ENCODE data around the gene TMEM184B. TPM values are rescaled to one million over a fixed set of nuclear protein-coding genes. Genes with fewer than 3 reads are reported as not detected.
A peak's percentile ranks its signal among the peaks of the same experiment; 100 is the strongest.

The TMEM184B gene
- total RNA-seq, 1 experiment from 2014 or later, result 54.2 TPM

DNA sequence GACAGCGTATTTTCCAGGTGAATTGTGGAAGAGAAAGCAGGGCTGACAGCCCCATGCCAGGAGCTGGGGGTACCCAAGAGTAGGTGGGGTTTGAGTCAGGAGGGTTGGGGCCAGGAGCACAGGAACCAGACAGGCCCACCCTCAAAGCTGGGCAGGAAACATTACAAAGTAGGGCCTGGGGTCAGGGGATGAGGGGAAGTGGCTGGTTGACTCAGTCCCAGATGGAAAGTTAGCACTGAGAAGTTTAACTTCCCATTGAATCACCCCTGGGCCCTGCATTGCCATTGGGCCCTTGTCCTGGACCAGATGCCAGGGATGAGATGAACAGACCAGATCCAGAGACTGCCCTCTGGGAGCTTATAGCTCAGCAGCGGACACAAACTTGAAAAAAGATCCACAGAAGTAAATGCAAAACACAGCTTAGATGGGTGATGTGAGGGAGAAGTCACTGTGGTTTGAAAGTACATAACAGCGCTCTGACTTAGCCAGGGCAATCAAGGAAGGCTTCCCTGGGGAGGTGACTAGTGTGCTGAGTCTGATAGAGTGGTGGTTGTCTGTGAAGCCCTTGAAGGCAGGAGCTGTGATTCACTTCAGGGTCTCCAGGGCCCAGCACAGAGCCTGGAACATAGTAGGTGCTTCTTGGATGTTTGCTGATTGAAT is 68.8 kb downstream of the TMEM184B start:
- H3K4me3 ChIP-seq (ENCODE audit: low read depth in 2 of 2, low read length in 2 of 2), result peak overlapping the region in 1 of 2 experiments; percentile 93; a peak in 2 of 4 replicates
- ChIA-PET POLR2A (interaction anchor here (0.5 kb wide), 2 partner anchors 55 to 62 kb away, joined by 4 read pairs; no protein-coding TSS in a partner anchor), CTCF (no interaction called here)
- TSS peak; percentile 69 for BruUV-seq (replicated peaks)
- H3K27me3 ChIP-seq (ENCODE audit: control insufficient read depth, insufficient read depth, low read length), result no peaks in the 10 kb centered on the region
- intact Hi-C loops (cut with micrococcal nuclease; ENCODE audit: unreplicated experiment) (no loop called here), in situ Hi-C loops (cut with HindIII; ENCODE audit: low pct_unique_long_range_greater_than_20kb, low sequenced_read_pairs) (no loop called here)
- TF ChIP-seq POLR2AphosphoS5 (IDR thresholded peaks at IDR 0.05; ENCODE audit: low read depth, low read length) (no peak), TCF7L2 (IDR thresholded peaks at IDR 0.05; ENCODE audit: low read depth, low read length) (no peak), SIN3A (IDR thresholded peaks at IDR 0.05; ENCODE audit: borderline replicate concordance, insufficient read depth, low read depth, low read length) (no peak)
- TF ChIP-seq, protein P1, sequence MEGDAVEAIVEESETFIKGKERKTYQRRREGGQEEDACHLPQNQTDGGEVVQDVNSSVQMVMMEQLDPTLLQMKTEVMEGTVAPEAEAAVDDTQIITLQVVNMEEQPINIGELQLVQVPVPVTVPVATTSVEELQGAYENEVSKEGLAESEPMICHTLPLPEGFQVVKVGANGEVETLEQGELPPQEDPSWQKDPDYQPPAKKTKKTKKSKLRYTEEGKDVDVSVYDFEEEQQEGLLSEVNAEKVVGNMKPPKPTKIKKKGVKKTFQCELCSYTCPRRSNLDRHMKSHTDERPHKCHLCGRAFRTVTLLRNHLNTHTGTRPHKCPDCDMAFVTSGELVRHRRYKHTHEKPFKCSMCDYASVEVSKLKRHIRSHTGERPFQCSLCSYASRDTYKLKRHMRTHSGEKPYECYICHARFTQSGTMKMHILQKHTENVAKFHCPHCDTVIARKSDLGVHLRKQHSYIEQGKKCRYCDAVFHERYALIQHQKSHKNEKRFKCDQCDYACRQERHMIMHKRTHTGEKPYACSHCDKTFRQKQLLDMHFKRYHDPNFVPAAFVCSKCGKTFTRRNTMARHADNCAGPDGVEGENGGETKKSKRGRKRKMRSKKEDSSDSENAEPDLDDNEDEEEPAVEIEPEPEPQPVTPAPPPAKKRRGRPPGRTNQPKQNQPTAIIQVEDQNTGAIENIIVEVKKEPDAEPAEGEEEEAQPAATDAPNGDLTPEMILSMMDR (IDR thresholded peaks at IDR 0.05), result no peak
- TF ChIP-seq, protein P2, sequence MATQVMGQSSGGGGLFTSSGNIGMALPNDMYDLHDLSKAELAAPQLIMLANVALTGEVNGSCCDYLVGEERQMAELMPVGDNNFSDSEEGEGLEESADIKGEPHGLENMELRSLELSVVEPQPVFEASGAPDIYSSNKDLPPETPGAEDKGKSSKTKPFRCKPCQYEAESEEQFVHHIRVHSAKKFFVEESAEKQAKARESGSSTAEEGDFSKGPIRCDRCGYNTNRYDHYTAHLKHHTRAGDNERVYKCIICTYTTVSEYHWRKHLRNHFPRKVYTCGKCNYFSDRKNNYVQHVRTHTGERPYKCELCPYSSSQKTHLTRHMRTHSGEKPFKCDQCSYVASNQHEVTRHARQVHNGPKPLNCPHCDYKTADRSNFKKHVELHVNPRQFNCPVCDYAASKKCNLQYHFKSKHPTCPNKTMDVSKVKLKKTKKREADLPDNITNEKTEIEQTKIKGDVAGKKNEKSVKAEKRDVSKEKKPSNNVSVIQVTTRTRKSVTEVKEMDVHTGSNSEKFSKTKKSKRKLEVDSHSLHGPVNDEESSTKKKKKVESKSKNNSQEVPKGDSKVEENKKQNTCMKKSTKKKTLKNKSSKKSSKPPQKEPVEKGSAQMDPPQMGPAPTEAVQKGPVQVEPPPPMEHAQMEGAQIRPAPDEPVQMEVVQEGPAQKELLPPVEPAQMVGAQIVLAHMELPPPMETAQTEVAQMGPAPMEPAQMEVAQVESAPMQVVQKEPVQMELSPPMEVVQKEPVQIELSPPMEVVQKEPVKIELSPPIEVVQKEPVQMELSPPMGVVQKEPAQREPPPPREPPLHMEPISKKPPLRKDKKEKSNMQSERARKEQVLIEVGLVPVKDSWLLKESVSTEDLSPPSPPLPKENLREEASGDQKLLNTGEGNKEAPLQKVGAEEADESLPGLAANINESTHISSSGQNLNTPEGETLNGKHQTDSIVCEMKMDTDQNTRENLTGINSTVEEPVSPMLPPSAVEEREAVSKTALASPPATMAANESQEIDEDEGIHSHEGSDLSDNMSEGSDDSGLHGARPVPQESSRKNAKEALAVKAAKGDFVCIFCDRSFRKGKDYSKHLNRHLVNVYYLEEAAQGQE (IDR thresholded peaks at IDR 0.05; ENCODE audit: insufficient read depth in 1 of 2, low read depth in 2 of 2, low read length in 1 of 2), result no peak
- H3K4me1 ChIP-seq (ENCODE audit: control insufficient read depth, insufficient read depth, low read length), result no peaks in the 10 kb centered on the region; the same call in 1 of the 2 replicates
- ATAC-seq (no peak), DNase-seq (ENCODE audit: low read depth, low spot score) (no peak)
- no peak overlapping the region for H3K27ac ChIP-seq (ENCODE audit: low read length)
- H3K9me3 ChIP-seq (ENCODE audit: control insufficient read depth, insufficient read depth, low read depth, low read length), result no peaks in the 10 kb centered on the region
- H3K36me3 ChIP-seq (ENCODE audit: control insufficient read depth, insufficient read depth, low read length), result no peaks in the 10 kb centered on the region; the same call in 1 of the 2 replicates

DNA sequence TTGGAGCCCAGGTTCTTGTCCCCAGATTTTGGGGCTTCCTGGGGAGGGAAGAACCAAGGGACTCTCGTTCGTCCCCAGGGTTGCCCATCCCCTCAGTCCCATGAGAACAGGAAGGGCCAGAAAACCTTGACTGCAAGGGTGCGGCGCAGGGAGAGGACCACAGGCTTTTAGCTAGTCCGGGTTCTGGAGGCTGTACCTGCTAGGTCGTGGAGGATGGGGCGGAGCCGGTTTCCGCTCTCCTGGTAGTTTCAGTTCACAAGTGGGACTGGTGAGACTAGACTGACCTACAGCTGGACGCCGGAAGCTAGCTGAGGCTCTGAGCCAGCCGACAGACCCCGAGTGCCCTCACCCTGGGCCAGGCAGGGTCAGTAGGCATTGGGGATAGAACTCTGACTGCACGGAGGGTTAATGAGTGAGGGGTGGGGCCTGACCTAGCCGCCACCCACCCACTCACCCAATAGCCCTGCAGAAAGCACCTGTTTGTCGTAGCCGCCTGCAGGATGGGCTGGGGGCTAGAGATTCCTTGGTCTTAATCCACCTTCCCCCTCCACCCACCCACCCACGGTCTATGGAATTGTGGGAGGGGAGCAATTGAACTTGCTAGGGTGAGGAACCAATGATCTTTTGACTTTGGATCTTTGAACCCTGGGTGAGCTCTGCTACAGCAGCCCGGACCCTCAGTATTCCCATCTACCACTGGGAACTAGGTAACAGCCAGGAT is 69.6 kb downstream of the TMEM184B start:
- Histone ChIP-seq H3K36me3 (ENCODE audit: control insufficient read depth, insufficient read depth, low read length) (no peaks in the 10 kb centered on the region; the same call in 1 of the 2 replicates), H3K4me1 (ENCODE audit: control insufficient read depth, insufficient read depth, low read length) (no peaks in the 10 kb centered on the region; the same call in 1 of the 2 replicates), H3K27ac (ENCODE audit: low read length) (peak overlapping the region; percentile 52; the same call in 1 of the 2 replicates), H3K9me3 (ENCODE audit: control insufficient read depth, insufficient read depth, low read depth, low read length) (no peaks in the 10 kb centered on the region), H3K4me3 (ENCODE audit: low read depth in 2 of 2, low read length in 2 of 2) (peak overlapping the region; percentile 62 to 93), H3K27me3 (ENCODE audit: control insufficient read depth, insufficient read depth, low read length) (no peaks in the 10 kb centered on the region)
- in situ Hi-C loops (cut with HindIII; ENCODE audit: low pct_unique_long_range_greater_than_20kb, low sequenced_read_pairs), result no loop called here
- BruUV-seq (replicated peaks), result no TSS peak
- CTCF ChIA-PET, result no interaction called here
- DNase-seq (ENCODE audit: low read depth, low spot score), result no peak
- TF ChIP-seq TCF7L2 (IDR thresholded peaks at IDR 0.05; ENCODE audit: low read depth, low read length) (no peak), SIN3A (IDR thresholded peaks at IDR 0.05; ENCODE audit: borderline replicate concordance, insufficient read depth, low read depth, low read length) (no peak), POLR2AphosphoS5 (IDR thresholded peaks at IDR 0.05; ENCODE audit: low read depth, low read length) (no peak)
- TF ChIP-seq, protein P1 (IDR thresholded peaks at IDR 0.05), result no peak
- TF ChIP-seq, protein P2 (IDR thresholded peaks at IDR 0.05; ENCODE audit: insufficient read depth in 1 of 2, low read depth in 2 of 2, low read length in 1 of 2), result no peak
- intact Hi-C loops (cut with micrococcal nuclease; ENCODE audit: unreplicated experiment), result no loop called here
- POLR2A ChIA-PET, result interaction anchor here (0.5 kb wide), 1 partner anchor 61 kb away, joined by 4 read pairs; no protein-coding TSS in a partner anchor
- ATAC-seq, result peak; percentile 63

Data from Panc1 (cell line).